Endothelial cell of umbilical vein (primary cell): ENCODE results near the gene GNB1L. TPM values are rescaled to one million over a fixed set of nuclear protein-coding genes. Genes with fewer than 3 reads are reported as not detected.

ENCODE experiments used
- BruUV-seq: library from RNA; stranded (reverse); fragments of 400-500 nt; replicated peaks from 2 replicates; lab custom pipeline; 2021; lab: Mats Ljungman, UMichigan
- CTCF ChIA-PET: fragments of 300-600, 350-600 bp; sonication (Branson Sonifier 250); formaldehyde crosslinking; loops from one replicate; lab custom pipeline; 2021; ENCODE audit warnings: antibody characterized with exemption, inconsistent platforms; lab: Charles Lee
- POLR2A ChIA-PET: fragments of 300-600, 350-600 bp; sonication (Branson Sonifier 250); formaldehyde crosslinking; loops from one replicate; lab custom pipeline; 2021; ENCODE audit warnings: antibody characterized with exemption, inconsistent platforms; lab: Charles Lee
- DNase-seq: peaks from one replicate; pipeline ENCODE4 v3.0.0-alpha.2; 2011; ENCODE audit warnings: low read depth, low spot score
- FAIRE-seq: peaks from 2 replicates; lab custom pipeline; 2011; peaks lifted over from hg19 to GRCh38; lab: Jason Lieb, UNC
- H2AFZ ChIP-seq: 2 replicates; pipeline ENCODE4 v1.6.0; 2012; ENCODE audit warnings: low read depth, low read length, control low read depth, inconsistent platforms
- H3K27ac ChIP-seq: 2 replicates; pipeline ENCODE4 v1.5.1; 2011; ENCODE audit warnings: low read depth, mild to moderate bottlenecking, control low read depth, low read length, moderate library complexity; ENCODE audit not compliant: insufficient read depth
- H3K27me3 ChIP-seq, 2 experiments: 2 replicates each; pipeline versions ENCODE4 v1.6.0 to v1.6.1; 2011; ENCODE audit warnings: low read length in 2 of 2, mixed read lengths in 1 of 2; ENCODE audit not compliant: control insufficient read depth in 2 of 2, insufficient read depth in 2 of 2
- H3K36me3 ChIP-seq, 2 experiments: 2 replicates in 1 of 2; 3 replicates in 1 of 2; pipeline ENCODE4 v1.5.1; 2011; ENCODE audit warnings: low read length in 2 of 2, mild to moderate bottlenecking in 1 of 2, moderate library complexity in 1 of 2; ENCODE audit not compliant: control insufficient read depth in 2 of 2, insufficient read depth in 2 of 2; ENCODE audit errors: extremely low read depth in 1 of 2
- H3K4me1 ChIP-seq: 3 replicates; pipeline ENCODE4 v1.5.1; 2011; ENCODE audit warnings: mild to moderate bottlenecking, low read length; ENCODE audit not compliant: control insufficient read depth, insufficient read depth; ENCODE audit errors: extremely low read depth
- H3K4me2 ChIP-seq: 2 replicates; pipeline ENCODE4 v1.6.1; 2011; ENCODE audit warnings: low read length, control low read depth, mixed read lengths; ENCODE audit not compliant: insufficient read depth
- H3K4me3 ChIP-seq, 3 experiments: fragments of 200-600 bp in 1 of 3; sonication (generic), shearing (Covaris generic) in 1 of 3; replicated peaks in 1 of 3; 2 replicates each; pipeline ENCODE4 v1.5.1; 2011 to 2016; ENCODE audit warnings: control low read depth in 3 of 3, low read length in 3 of 3, mild to moderate bottlenecking in 2 of 3, inconsistent platforms in 1 of 3, low read depth in 1 of 3, moderate library complexity in 1 of 3; ENCODE audit not compliant: insufficient read depth in 1 of 3
- H3K79me2 ChIP-seq: 2 replicates; pipeline ENCODE4 v1.6.0; 2012; ENCODE audit warnings: low read length, inconsistent platforms; ENCODE audit not compliant: control insufficient read depth, insufficient read depth
- H3K9ac ChIP-seq: replicated peaks from 2 replicates; pipeline ENCODE3; 2011; ENCODE audit warnings: low read length, control low read depth; ENCODE audit not compliant: insufficient read depth; ENCODE audit errors: extremely low read depth
- H3K9me1 ChIP-seq: replicated peaks from 3 replicates; pipeline ENCODE4 v1.6.0; 2011; ENCODE audit warnings: mild to moderate bottlenecking, low read length; ENCODE audit not compliant: control insufficient read depth, insufficient read depth; ENCODE audit errors: extremely low read depth
- H3K9me3 ChIP-seq: replicated peaks from 2 replicates; pipeline ENCODE4 v1.5.1; 2012; ENCODE audit warnings: low read length, inconsistent platforms; ENCODE audit not compliant: control insufficient read depth, insufficient read depth
- H4K20me1 ChIP-seq: replicated peaks from 2 replicates; pipeline ENCODE3; 2011; ENCODE audit warnings: mild to moderate bottlenecking, low read length; ENCODE audit not compliant: control insufficient read depth, insufficient read depth; ENCODE audit errors: extremely low read depth
- EZH2 ChIP-seq: IDR thresholded peaks from 2 replicates; pipeline ENCODE4 v1.6.1; 2012; ENCODE audit warnings: borderline replicate concordance, low read depth, mild to moderate bottlenecking, moderate library complexity, low read length, inconsistent platforms; ENCODE audit not compliant: severe bottlenecking
- POLR2AphosphoS5 ChIP-seq: IDR thresholded peaks from 2 replicates; pipeline ENCODE4 v1.6.1; 2012; ENCODE audit warnings: low read depth, mild to moderate bottlenecking, control low read depth, low read length, moderate library complexity; ENCODE audit not compliant: insufficient read depth
- dilution Hi-C: fragments of 300-500 bp; cut with MboI; formaldehyde crosslinking; loops from one replicate; pipeline ENCODE4 v1.15.0; 2019; ENCODE audit warnings: low sequenced_read_pairs; ENCODE audit not compliant: extremely low pct_ligation_motif_present
- intact Hi-C: fragments of 100-400 bp; cut with micrococcal nuclease; formaldehyde crosslinking; loops from one replicate; pipeline ENCODE4 v1.10.0; 2022
- polyA plus RNA-seq, 4 experiments: library from polyadenylated mRNA; depleted of rRNA in 3 of 4; stranded (reverse) in 3 of 4; unstranded in 1 of 4; fragments of >200 nt; gene quantifications; 2 replicates each; pipeline versions ENCODE4 v1.2.1 to v1.2.3, GENCODE V29; 2011 to 2012; ENCODE audit warnings: missing spikeins in 1 of 4
- total RNA-seq: library from RNA; stranded (reverse); gene quantifications from 2 replicates; pipeline ENCODE4 v1.2.3, GENCODE V29; 2021
- TF ChIP-seq, protein P1 (sequence below), 2 donors: IDR thresholded peaks; 1 replicate in 1 of 2; 2 replicates in 1 of 2; pipeline ENCODE4 v1.5.1; 2011; ENCODE audit warnings: low read length in 2 of 2, mild to moderate bottlenecking in 2 of 2, moderate library complexity in 2 of 2, control low read depth in 1 of 2, inconsistent platforms in 1 of 2, low read depth in 1 of 2; ENCODE audit not compliant: insufficient read depth in 1 of 2; ENCODE audit errors: extremely low read depth in 1 of 2

The GNB1L gene
- total and polyA plus RNA-seq, 2 donors (not counting 3 experiments of a cell fraction or from before 2014, with no cell fraction given), result 5.4 to 5.9 TPM

DNA sequence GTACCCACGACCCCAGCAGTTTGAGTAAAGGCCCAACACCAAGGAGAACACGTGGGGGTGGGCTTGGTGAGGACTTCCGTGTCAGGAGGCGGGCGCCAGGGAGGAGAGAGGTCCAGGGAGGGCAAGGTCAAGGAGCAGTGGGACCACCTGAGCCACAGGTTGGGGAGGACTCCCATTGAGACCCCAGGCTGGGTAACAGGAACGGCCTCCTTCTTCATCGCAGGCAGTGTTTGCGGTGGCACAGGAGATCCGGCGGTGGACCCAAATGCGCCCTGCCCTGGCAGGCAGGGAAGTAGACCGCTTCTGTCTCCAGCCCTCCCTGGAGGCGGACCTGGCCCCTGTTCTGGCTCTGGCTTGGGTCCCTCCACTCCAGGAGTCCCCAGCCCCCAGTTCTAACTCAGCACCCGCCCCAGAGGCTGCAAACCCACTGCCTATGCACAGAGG is 100.0 kb downstream of the GNB1L start:
- FAIRE-seq (no peak), DNase-seq (no peak)
- Histone ChIP-seq H3K9me1 (no peaks in the 10 kb centered on the region), H3K36me3 (no peaks in the 10 kb centered on the region), H2AFZ (no peak overlapping the region), H3K4me3 (no peak overlapping the region), H3K4me1 (peaks cover 4% of the 10 kb centered on the region), H3K27me3 (peaks cover 28 to 50% of the 10 kb centered on the region in 2 experiments), H3K9me3 (no peaks in the 10 kb centered on the region), H3K79me2 (no peaks in the 10 kb centered on the region), H3K4me2 (no peak overlapping the region), H3K27ac (no peak overlapping the region), H4K20me1 (no peaks in the 10 kb centered on the region), H3K9ac (no peak overlapping the region)
- dilution Hi-C loops (no loop called here), intact Hi-C loops (loop anchor here (5.0 kb wide), 1 partner anchor 98 kb away; the partner anchor contains the start of genes GNB1L and RTL10)
- CTCF ChIA-PET, result interaction anchor here (1.3 to 5.6 kb wide), 2 partner anchors 12 to 157 kb away, joined by 3 to 73 read pairs; no protein-coding TSS in a partner anchor
- no TSS peak for BruUV-seq
- POLR2A ChIA-PET, result no interaction called here
- TF ChIP-seq, protein P1, sequence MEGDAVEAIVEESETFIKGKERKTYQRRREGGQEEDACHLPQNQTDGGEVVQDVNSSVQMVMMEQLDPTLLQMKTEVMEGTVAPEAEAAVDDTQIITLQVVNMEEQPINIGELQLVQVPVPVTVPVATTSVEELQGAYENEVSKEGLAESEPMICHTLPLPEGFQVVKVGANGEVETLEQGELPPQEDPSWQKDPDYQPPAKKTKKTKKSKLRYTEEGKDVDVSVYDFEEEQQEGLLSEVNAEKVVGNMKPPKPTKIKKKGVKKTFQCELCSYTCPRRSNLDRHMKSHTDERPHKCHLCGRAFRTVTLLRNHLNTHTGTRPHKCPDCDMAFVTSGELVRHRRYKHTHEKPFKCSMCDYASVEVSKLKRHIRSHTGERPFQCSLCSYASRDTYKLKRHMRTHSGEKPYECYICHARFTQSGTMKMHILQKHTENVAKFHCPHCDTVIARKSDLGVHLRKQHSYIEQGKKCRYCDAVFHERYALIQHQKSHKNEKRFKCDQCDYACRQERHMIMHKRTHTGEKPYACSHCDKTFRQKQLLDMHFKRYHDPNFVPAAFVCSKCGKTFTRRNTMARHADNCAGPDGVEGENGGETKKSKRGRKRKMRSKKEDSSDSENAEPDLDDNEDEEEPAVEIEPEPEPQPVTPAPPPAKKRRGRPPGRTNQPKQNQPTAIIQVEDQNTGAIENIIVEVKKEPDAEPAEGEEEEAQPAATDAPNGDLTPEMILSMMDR (IDR thresholded peaks at IDR 0.05; ENCODE audit: extremely low read depth in 1 of 2, insufficient read depth in 1 of 2, low read depth in 1 of 2, low read length in 2 of 2), result no peak
- TF ChIP-seq EZH2, result peak; percentile 26

DNA sequence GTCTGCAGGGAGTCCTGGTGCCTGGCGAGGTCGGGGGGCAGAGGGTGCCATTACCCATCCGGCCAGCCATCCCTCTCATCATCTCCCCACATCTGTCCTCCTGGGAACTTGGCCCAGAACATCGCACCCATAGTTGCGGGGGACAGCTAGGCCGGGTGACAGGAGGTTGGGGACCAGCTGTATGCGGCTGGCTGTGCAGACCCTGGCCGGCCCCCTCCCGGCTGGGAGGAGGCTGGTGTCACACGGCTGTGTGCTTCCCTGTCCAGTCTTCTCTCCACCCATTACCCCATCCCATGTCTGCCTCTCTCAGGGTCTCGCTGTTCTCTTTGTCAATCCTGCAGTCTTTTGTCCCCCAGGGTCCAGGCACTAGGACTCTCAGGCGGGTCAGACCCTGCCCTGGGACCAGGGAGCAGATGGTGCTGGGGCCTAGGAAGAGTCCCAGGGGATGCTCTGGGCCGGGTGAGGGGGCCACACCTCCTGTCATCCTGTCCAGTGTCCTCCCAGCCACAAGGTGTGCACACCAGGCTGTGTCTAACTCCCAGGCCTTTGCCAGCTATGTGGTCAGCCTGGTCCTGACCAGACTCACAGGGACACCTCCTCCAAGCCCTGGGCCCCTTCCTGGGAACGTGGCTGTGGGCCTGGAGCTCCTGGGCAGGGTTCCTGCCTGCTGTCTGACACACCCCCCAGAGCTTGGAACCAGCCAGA is 100.5 kb downstream of the GNB1L start:
- no peaks in the 10 kb centered on the region for H3K9me1 ChIP-seq
- BruUV-seq, result no TSS peak
- ChIA-PET POLR2A (no interaction called here), CTCF (interaction anchor here (1.2 to 5.6 kb wide), 4 partner anchors 8 to 158 kb away, joined by 3 to 73 read pairs (median 13); no protein-coding TSS in a partner anchor)
- H2AFZ ChIP-seq, result no peak overlapping the region
- intact Hi-C loops, result no loop called here
- H3K4me1 ChIP-seq, result no peaks in the 10 kb centered on the region
- no peaks in the 10 kb centered on the region for H3K36me3 ChIP-seq
- no peak overlapping the region for H3K4me3 ChIP-seq
- no peaks in the 10 kb centered on the region for H4K20me1 ChIP-seq
- DNase-seq, result no peak
- TF ChIP-seq, protein P1 (IDR thresholded peaks at IDR 0.05; ENCODE audit: extremely low read depth in 1 of 2, insufficient read depth in 1 of 2, low read depth in 1 of 2, low read length in 2 of 2), result no peak
- TF ChIP-seq POLR2AphosphoS5, result no peak
- H3K4me2 ChIP-seq, result no peak overlapping the region
- H3K79me2 ChIP-seq, result no peaks in the 10 kb centered on the region
- no peak overlapping the region for H3K9ac ChIP-seq
- no peaks in the 10 kb centered on the region for H3K9me3 ChIP-seq
- H3K27me3 ChIP-seq, result peaks cover 25 to 44% of the 10 kb centered on the region in 2 experiments
- dilution Hi-C loops, result no loop called here
- H3K27ac ChIP-seq, result no peak overlapping the region
- FAIRE-seq, result no peak
